K562 (cell line): ENCODE measurements around the gene SDK1.

Source experiments
- BRD4 ChIP-seq: fragments of 200-600 bp; sonication (generic); IDR thresholded peaks from 2 replicates; pipeline ENCODE4 v1.6.1; 2017; ENCODE audit warnings: inconsistent platforms
- CC2D1A ChIP-seq: fragments of 450-650 bp; IDR thresholded peaks from 2 replicates; pipeline ENCODE4 v1.6.1; 2017; ENCODE audit warnings: mild to moderate bottlenecking
- CHD4 ChIP-seq: fragments of 200-600 bp; sonication (generic); IDR thresholded peaks from 3 replicates; pipeline ENCODE4 v1.6.1; 2012; ENCODE audit warnings: low read depth, mild to moderate bottlenecking, mixed read lengths, low read length, inconsistent platforms; ENCODE audit not compliant: insufficient read depth, insufficient replicate concordance, poor library complexity, severe bottlenecking
- HMGXB4 ChIP-seq: sonication (generic); formaldehyde crosslinking; IDR thresholded peaks from 2 replicates; pipeline ENCODE4 v1.8.1; 2023; ENCODE audit warnings: mild to moderate bottlenecking, missing genetic modification reagents
- POLR2A ChIP-seq: fragments of 450-650 bp; conservative IDR thresholded peaks from 2 replicates; pipeline ENCODE4 v1.6.1; 2016
- RFX5 ChIP-seq: IDR thresholded peaks from 2 replicates; pipeline ENCODE4 v1.6.1; 2011; ENCODE audit warnings: low read depth, mild to moderate bottlenecking, improper control_type of control experiment, low read length
- YY1 ChIP-seq, 3 experiments: IDR thresholded peaks; 2 replicates each; pipeline ENCODE4 v1.6.1; 2011; ENCODE audit warnings: low read length in 2 of 3, mild to moderate bottlenecking in 2 of 3, moderate library complexity in 2 of 3, borderline replicate concordance in 1 of 3, control low read depth in 1 of 3, low read depth in 1 of 3; ENCODE audit not compliant: insufficient read depth in 3 of 3, insufficient replicate concordance in 2 of 3, control insufficient read depth in 1 of 3, insufficient read length in 1 of 3; ENCODE audit errors: extremely low read depth in 1 of 3
- ZFP36 ChIP-seq: fragments of 150-350 bp; IDR thresholded peaks from 2 replicates; pipeline ENCODE4 v1.6.1; 2018; ENCODE audit warnings: low read length, low read depth; ENCODE audit not compliant: partially characterized antibody
- ZNF277 ChIP-seq: fragments of 250-450 bp; sonication (Bioruptor Pico); IDR thresholded peaks from 2 replicates; pipeline ENCODE4 v1.8.0; 2022; ENCODE audit warnings: inconsistent platforms, mild to moderate bottlenecking, moderate library complexity, borderline replicate concordance
- ZSCAN29 ChIP-seq: fragments of 450-650 bp; IDR thresholded peaks from 2 replicates; pipeline ENCODE4 v1.6.1; 2017
- TF ChIP-seq, protein P1 (sequence below), 3 experiments: IDR thresholded peaks in 2 of 3; conservative IDR thresholded peaks in 1 of 3; 2 replicates each; pipeline ENCODE4 v1.5.1; 2011 to 2012; ENCODE audit warnings: low read length in 3 of 3, mild to moderate bottlenecking in 3 of 3, control low read depth in 2 of 3, improper control_type of control experiment in 1 of 3, inconsistent platforms in 1 of 3, low read depth in 1 of 3, mixed read lengths in 1 of 3, moderate library complexity in 1 of 3; ENCODE audit not compliant: insufficient read depth in 2 of 3
- TF ChIP-seq, protein P2 (sequence below): sonication (generic); formaldehyde crosslinking; IDR thresholded peaks from 2 replicates; pipeline ENCODE4 v1.9.0; 2022; ENCODE audit warnings: mild to moderate bottlenecking, missing genetic modification reagents

GRCh38 chr7:4133491-4134044, 832.5 kb downstream of the SDK1 start:
- TF ChIP-seq POLR2A = no peak
- no peak for TF ChIP-seq ZFP36
- TF ChIP-seq ZNF277 = no peak
- TF ChIP-seq CC2D1A = no peak
- TF ChIP-seq, protein P1, sequence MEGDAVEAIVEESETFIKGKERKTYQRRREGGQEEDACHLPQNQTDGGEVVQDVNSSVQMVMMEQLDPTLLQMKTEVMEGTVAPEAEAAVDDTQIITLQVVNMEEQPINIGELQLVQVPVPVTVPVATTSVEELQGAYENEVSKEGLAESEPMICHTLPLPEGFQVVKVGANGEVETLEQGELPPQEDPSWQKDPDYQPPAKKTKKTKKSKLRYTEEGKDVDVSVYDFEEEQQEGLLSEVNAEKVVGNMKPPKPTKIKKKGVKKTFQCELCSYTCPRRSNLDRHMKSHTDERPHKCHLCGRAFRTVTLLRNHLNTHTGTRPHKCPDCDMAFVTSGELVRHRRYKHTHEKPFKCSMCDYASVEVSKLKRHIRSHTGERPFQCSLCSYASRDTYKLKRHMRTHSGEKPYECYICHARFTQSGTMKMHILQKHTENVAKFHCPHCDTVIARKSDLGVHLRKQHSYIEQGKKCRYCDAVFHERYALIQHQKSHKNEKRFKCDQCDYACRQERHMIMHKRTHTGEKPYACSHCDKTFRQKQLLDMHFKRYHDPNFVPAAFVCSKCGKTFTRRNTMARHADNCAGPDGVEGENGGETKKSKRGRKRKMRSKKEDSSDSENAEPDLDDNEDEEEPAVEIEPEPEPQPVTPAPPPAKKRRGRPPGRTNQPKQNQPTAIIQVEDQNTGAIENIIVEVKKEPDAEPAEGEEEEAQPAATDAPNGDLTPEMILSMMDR (IDR thresholded peaks at IDR 0.05 in 2 of 3, conservative IDR thresholded peaks at IDR 0.05 in 1 of 3; ENCODE audit: insufficient read depth in 2 of 3, low read depth in 1 of 3, low read length in 3 of 3) = no peak
- TF ChIP-seq YY1 (IDR thresholded peaks at IDR 0.05; ENCODE audit: borderline replicate concordance in 1 of 3, control insufficient read depth in 1 of 3, extremely low read depth in 1 of 3, insufficient read depth in 3 of 3, insufficient read length in 1 of 3, insufficient replicate concordance in 2 of 3, low read depth in 1 of 3, low read length in 2 of 3) = no peak
- TF ChIP-seq BRD4 = no peak
- TF ChIP-seq ZSCAN29 = no peak
- TF ChIP-seq RFX5 = no peak
- TF ChIP-seq, protein P2, sequence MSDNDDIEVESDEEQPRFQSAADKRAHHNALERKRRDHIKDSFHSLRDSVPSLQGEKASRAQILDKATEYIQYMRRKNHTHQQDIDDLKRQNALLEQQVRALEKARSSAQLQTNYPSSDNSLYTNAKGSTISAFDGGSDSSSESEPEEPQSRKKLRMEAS (CRISPR knock-in tag) = no peak
- TF ChIP-seq HMGXB4 (CRISPR knock-in tag) = no peak
- no peak for TF ChIP-seq CHD4
